ENCODE results near the gene CCSER2. TPM values are rescaled to one million over a fixed set of nuclear protein-coding genes. Genes with fewer than 3 reads are reported as not detected.

CCSER2 gene
- polyA plus RNA-seq, 3 donors, result 7.4 to 23.3 (median 14.3) TPM

DNA sequence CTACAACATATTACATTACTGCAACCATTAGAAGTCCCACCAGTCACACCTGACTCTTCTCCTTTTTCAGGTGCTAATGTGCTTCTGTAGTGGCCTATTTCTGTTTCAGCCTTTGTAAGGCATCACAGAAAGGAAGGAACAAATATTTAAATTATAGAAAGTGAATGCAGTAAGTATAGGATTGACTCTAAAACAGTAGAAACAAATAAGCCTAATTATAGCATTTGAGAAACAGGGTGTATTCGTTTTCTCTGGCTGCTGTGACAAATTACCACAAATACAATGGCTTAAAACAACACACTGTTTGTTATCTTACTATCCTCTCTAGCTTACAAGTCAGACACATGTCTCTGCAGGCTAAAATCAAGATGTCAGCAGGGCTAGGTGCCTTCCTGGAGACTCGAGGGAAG is 69.4 kb downstream of the CCSER2 start:
- DNase-seq, result no peak

DNA sequence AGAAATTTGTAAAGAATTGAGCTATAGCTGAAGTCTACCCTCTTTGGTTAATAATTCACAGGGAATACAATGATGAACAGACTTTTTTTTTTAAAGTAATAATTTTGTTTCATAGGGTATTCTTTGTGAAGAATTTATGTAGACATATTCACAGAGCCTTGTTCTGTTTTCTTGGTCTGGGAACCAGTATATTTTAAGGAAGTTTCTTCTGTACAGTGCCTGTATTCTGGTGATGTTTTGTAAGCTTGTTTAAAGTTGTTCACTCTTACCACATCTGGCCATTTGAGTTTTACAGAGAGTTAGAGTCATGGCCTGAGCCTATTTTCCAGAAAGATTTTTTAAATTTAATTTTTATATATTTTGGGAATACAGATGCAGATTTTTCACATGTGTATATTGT is 70.3 kb downstream of the CCSER2 start:
- Mint-ChIP-seq H3K4me3 (no peak overlapping the region), H3K27ac (peak overlapping the region in 2 of 7 donors; percentile 28 to 37), H3K9me3 (peaks cover 0 to 3% (median 0%) of the 10 kb centered on the region in 7 donors), H3K27me3 (ENCODE audit: low read depth in 3 of 3) (peaks cover 0 to 2% (median 0%) of the 10 kb centered on the region in 3 donors), H3K36me3 (peaks cover 4 to 7% of the 10 kb centered on the region in 2 donors), H3K4me1 (peaks cover 29% of the 10 kb centered on the region)
- Histone ChIP-seq H3K79me2 (ENCODE audit: insufficient read depth, low read length) (no peaks in the 10 kb centered on the region), H2AFZ (ENCODE audit: insufficient read depth, low read depth, low read length, poor library complexity, severe bottlenecking) (no peak overlapping the region), H3K4me3 (replicated peaks in 1 of 3; ENCODE audit: low read depth in 2 of 3, low read length in 3 of 3) (no peak overlapping the region), H3K36me3 (replicated peaks in 1 of 2; ENCODE audit: control insufficient read depth in 1 of 2, insufficient read depth in 2 of 2, low read length in 2 of 2) (no peaks in the 10 kb centered on the region), H3K27me3 (ENCODE audit: control insufficient read depth in 2 of 2, insufficient read depth in 2 of 2, low read length in 2 of 2) (no peaks in the 10 kb centered on the region), H3K4me1 (ENCODE audit: control insufficient read depth in 1 of 2, insufficient read depth in 2 of 2, low read length in 2 of 2) (peaks cover 14 to 21% of the 10 kb centered on the region in 2 donors), H3K4me2 (replicated peaks; ENCODE audit: extremely low read depth, low read length, poor library complexity, severe bottlenecking) (no peak overlapping the region), H4K20me1 (ENCODE audit: insufficient read depth, low read length) (peaks cover 3% of the 10 kb centered on the region), H3K27ac (ENCODE audit: low read depth in 1 of 2, low read length in 2 of 2) (no peak overlapping the region), H3K9ac (ENCODE audit: insufficient read depth, low read length, poor library complexity, severe bottlenecking) (no peak overlapping the region), H3K9me3 (replicated peaks in 1 of 2; ENCODE audit: control insufficient read depth in 1 of 2, insufficient read depth in 1 of 2, low read length in 2 of 2) (no peaks in the 10 kb centered on the region)
- no peak for DNase-seq
- intact Hi-C loops (cut with micrococcal nuclease), result no loop called here
- TF ChIP-seq, protein P1, sequence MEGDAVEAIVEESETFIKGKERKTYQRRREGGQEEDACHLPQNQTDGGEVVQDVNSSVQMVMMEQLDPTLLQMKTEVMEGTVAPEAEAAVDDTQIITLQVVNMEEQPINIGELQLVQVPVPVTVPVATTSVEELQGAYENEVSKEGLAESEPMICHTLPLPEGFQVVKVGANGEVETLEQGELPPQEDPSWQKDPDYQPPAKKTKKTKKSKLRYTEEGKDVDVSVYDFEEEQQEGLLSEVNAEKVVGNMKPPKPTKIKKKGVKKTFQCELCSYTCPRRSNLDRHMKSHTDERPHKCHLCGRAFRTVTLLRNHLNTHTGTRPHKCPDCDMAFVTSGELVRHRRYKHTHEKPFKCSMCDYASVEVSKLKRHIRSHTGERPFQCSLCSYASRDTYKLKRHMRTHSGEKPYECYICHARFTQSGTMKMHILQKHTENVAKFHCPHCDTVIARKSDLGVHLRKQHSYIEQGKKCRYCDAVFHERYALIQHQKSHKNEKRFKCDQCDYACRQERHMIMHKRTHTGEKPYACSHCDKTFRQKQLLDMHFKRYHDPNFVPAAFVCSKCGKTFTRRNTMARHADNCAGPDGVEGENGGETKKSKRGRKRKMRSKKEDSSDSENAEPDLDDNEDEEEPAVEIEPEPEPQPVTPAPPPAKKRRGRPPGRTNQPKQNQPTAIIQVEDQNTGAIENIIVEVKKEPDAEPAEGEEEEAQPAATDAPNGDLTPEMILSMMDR (IDR thresholded peaks at IDR 0.05), result no peak

More for the DNA sequence above, 69.4 kb downstream of the CCSER2 start:
- Mint-ChIP-seq H3K36me3 (peaks cover 4 to 7% of the 10 kb centered on the region in 2 donors), H3K27ac (no peak overlapping the region), H3K9me3 (peaks cover 0 to 3% (median 0%) of the 10 kb centered on the region in 7 donors), H3K4me1 (peaks cover 31% of the 10 kb centered on the region), H3K4me3 (no peak overlapping the region), H3K27me3 (ENCODE audit: low read depth in 3 of 3) (peaks cover 0 to 2% (median 0%) of the 10 kb centered on the region in 3 donors)
- intact Hi-C loops (cut with micrococcal nuclease), result no loop called here
- H3K9ac ChIP-seq (ENCODE audit: insufficient read depth, low read length, poor library complexity, severe bottlenecking), result no peak overlapping the region
- H3K4me3 ChIP-seq (replicated peaks in 1 of 3; ENCODE audit: low read depth in 2 of 3, low read length in 3 of 3), result no peak overlapping the region
- H3K36me3 ChIP-seq (replicated peaks in 1 of 2; ENCODE audit: control insufficient read depth in 1 of 2, insufficient read depth in 2 of 2, low read length in 2 of 2), result no peaks in the 10 kb centered on the region
- peaks cover 3% of the 10 kb centered on the region for H4K20me1 ChIP-seq (ENCODE audit: insufficient read depth, low read length)
- H2AFZ ChIP-seq (ENCODE audit: insufficient read depth, low read depth, low read length, poor library complexity, severe bottlenecking), result no peak overlapping the region
- no peaks in the 10 kb centered on the region for H3K9me3 ChIP-seq (replicated peaks in 1 of 2; ENCODE audit: control insufficient read depth in 1 of 2, insufficient read depth in 1 of 2, low read length in 2 of 2)
- peaks cover 16 to 26% of the 10 kb centered on the region in 2 donors for H3K4me1 ChIP-seq (ENCODE audit: control insufficient read depth in 1 of 2, insufficient read depth in 2 of 2, low read length in 2 of 2)
- no peak overlapping the region for H3K4me2 ChIP-seq (replicated peaks; ENCODE audit: extremely low read depth, low read length, poor library complexity, severe bottlenecking)
- no peak overlapping the region for H3K27ac ChIP-seq (ENCODE audit: low read depth in 1 of 2, low read length in 2 of 2)
- no peaks in the 10 kb centered on the region for H3K27me3 ChIP-seq (ENCODE audit: control insufficient read depth in 2 of 2, insufficient read depth in 2 of 2, low read length in 2 of 2)
- H3K79me2 ChIP-seq (ENCODE audit: insufficient read depth, low read length), result no peaks in the 10 kb centered on the region
- 17% methylated on average over 1 of the region's 2 CpGs for WGBS (ENCODE audit: insufficient coverage)
- TF ChIP-seq, protein P1 (IDR thresholded peaks at IDR 0.05), result no peak

Measured in CD14-positive monocyte (primary cell).